ENCODE results near the gene ZFAND6. TPM values are rescaled to one million over a fixed set of nuclear protein-coding genes. Genes with fewer than 3 reads are reported as not detected.
"Not testable (repeated sequence)": the region's sequence is repeated elsewhere in the genome, so short reads cannot be mapped to it uniquely, and the experiment has no call there.

Gene ZFAND6
- total RNA-seq, 4 donors from 2014 or later: 71.1 to 102 (median 82.5) TPM

- WGBS, 2 donors: 74 to 75% methylated on average over 1 of the region's 1 CpG
- DNase-seq: no peak
Observed at GRCh38 chr15:80115021-80115420, 55.5 kb downstream of the ZFAND6 start.

GRCh38 chr15:80118956-80119355, 59.5 kb downstream of the ZFAND6 start:
- WGBS, 2 donors: 98 to 100% methylated on average over 2 of the region's 2 CpGs
- TF ChIP-seq POLR2A (IDR thresholded peaks at IDR 0.05): no peak
- TF ChIP-seq CTCF (IDR thresholded peaks at IDR 0.05): no peak
- no peaks in the 10 kb centered on the region for H3K9me3 ChIP-seq
- DNase-seq: no peak
- H3K27me3 ChIP-seq: no peaks in the 10 kb centered on the region
- peaks cover 0 to 12% (median 0%) of the 10 kb centered on the region in 3 donors for H3K4me1 ChIP-seq
- H3K36me3 ChIP-seq: peaks cover 0 to 32% (median 6%) of the 10 kb centered on the region in 3 donors
- intact Hi-C loops (cut with DNase I): no loop called here
- H3K27ac ChIP-seq: no peak overlapping the region
- no peak overlapping the region for H3K4me3 ChIP-seq

More at GRCh38 chr15:80115021-80115420, 55.5 kb downstream of the ZFAND6 start:
- no peak overlapping the region for H3K27ac ChIP-seq
- TF ChIP-seq POLR2A (IDR thresholded peaks at IDR 0.05): no peak
- no peak for TF ChIP-seq CTCF (IDR thresholded peaks at IDR 0.05)
- no peak overlapping the region for H3K4me3 ChIP-seq
- peaks cover 0 to 19% (median 0%) of the 10 kb centered on the region in 3 donors for H3K4me1 ChIP-seq
- intact Hi-C loops (cut with DNase I): no loop called here
- no peaks in the 10 kb centered on the region for H3K27me3 ChIP-seq
- H3K36me3 ChIP-seq: no peaks in the 10 kb centered on the region
- no peaks in the 10 kb centered on the region for H3K9me3 ChIP-seq

GRCh38 chr15:80120636-80121035, 61.2 kb downstream of the ZFAND6 start:
- Histone ChIP-seq H3K27ac (no peak overlapping the region), H3K27me3 (no peaks in the 10 kb centered on the region), H3K4me3 (no peak overlapping the region), H3K36me3 (peaks cover 0 to 47% (median 6%) of the 10 kb centered on the region in 3 donors), H3K4me1 (no peaks in the 10 kb centered on the region), H3K9me3 (no peaks in the 10 kb centered on the region)
- TF ChIP-seq POLR2A (IDR thresholded peaks at IDR 0.05): no peak
- no peak for TF ChIP-seq CTCF (IDR thresholded peaks at IDR 0.05)
- 90 to 100% methylated on average over 1 of the region's 1 CpG for WGBS, 2 donors
- no peak for DNase-seq
- intact Hi-C loops (cut with DNase I): no loop called here

- no peaks in the 10 kb centered on the region for H3K4me1 ChIP-seq
- intact Hi-C loops (cut with DNase I): no loop called here
- WGBS, 2 donors: 85 to 90% methylated on average over 4 of the region's 4 CpGs
- no peaks in the 10 kb centered on the region for H3K9me3 ChIP-seq
- no peaks in the 10 kb centered on the region for H3K27me3 ChIP-seq
- no peak for DNase-seq
- no peak for TF ChIP-seq CTCF (IDR thresholded peaks at IDR 0.05)
- TF ChIP-seq POLR2A (IDR thresholded peaks at IDR 0.05): no peak
- H3K36me3 ChIP-seq: peaks cover 0 to 56% (median 6%) of the 10 kb centered on the region in 3 donors
- H3K4me3 ChIP-seq: no peak overlapping the region
- H3K27ac ChIP-seq: no peak overlapping the region
Observed at GRCh38 chr15:80121546-80121945, 62.1 kb downstream of the ZFAND6 start.

- DNase-seq: no peak
- Histone ChIP-seq H3K36me3 (peaks cover 0 to 63% (median 6%) of the 10 kb centered on the region in 3 donors), H3K4me1 (no peaks in the 10 kb centered on the region), H3K27me3 (no peaks in the 10 kb centered on the region), H3K4me3 (no peak overlapping the region), H3K9me3 (no peaks in the 10 kb centered on the region), H3K27ac (no peak overlapping the region)
- intact Hi-C loops (cut with DNase I): no loop called here
- 85 to 88% methylated on average over 6 of the region's 6 CpGs for WGBS, 2 donors
- TF ChIP-seq POLR2A (IDR thresholded peaks at IDR 0.05) (no peak), CTCF (IDR thresholded peaks at IDR 0.05) (no peak)
Observed at GRCh38 chr15:80123034-80123433, 63.6 kb downstream of the ZFAND6 start.

- DNase-seq; H3K27me3 ChIP-seq; intact Hi-C loops (cut with DNase I); H3K9me3 ChIP-seq; H3K4me3 ChIP-seq; H3K27ac ChIP-seq; H3K4me1 ChIP-seq: not testable (repeated sequence)
- peaks cover 0 to 69% (median 6%) of the 10 kb centered on the region in 3 donors for H3K36me3 ChIP-seq
- WGBS, 2 donors: 93 to 94% methylated on average over 6 of the region's 6 CpGs
Observed at GRCh38 chr15:80127253-80127652, 67.8 kb downstream of the ZFAND6 start.

All from esophagus squamous epithelium (tissue), 5 donors.